Parathyroid adenoma (tissue), 2 donors: ENCODE results near the gene GALNT9.

Experiments used
- H2AFZ ChIP-seq: fragments of 300-600 bp; sonication (generic); one replicate; pipeline ENCODE4 v1.7.0; 2017; ENCODE audit warnings: antibody characterized with exemption, mild to moderate bottlenecking
- H3K27ac ChIP-seq: fragments of 300-600 bp; sonication (generic); one replicate; pipeline ENCODE4 v1.7.0; 2017
- H3K27me3 ChIP-seq: fragments of 300-600 bp; sonication (generic); one replicate; pipeline ENCODE4 v1.7.0; 2017; ENCODE audit warnings: low read length; ENCODE audit not compliant: control insufficient read depth, insufficient read depth
- H3K36me3 ChIP-seq: fragments of 300-600 bp; sonication (generic); one replicate; pipeline ENCODE4 v1.7.0; 2017; ENCODE audit warnings: low read length; ENCODE audit not compliant: control insufficient read depth, insufficient read depth
- H3K4me1 ChIP-seq: fragments of 300-600 bp; sonication (generic); one replicate; pipeline ENCODE4 v1.7.0; 2017; ENCODE audit warnings: control low read depth
- H3K4me2 ChIP-seq: fragments of 300-600 bp; sonication (generic); one replicate; pipeline ENCODE4 v1.7.0; 2017; ENCODE audit warnings: low read length
- H3K4me3 ChIP-seq: fragments of 300-600 bp; sonication (generic); one replicate; pipeline ENCODE4 v1.7.0; 2017; ENCODE audit warnings: low read depth, low read length
- H3K79me2 ChIP-seq: fragments of 300-600 bp; sonication (generic); one replicate; pipeline ENCODE4 v1.7.0; 2017; ENCODE audit warnings: control low read depth
- H3K9ac ChIP-seq: fragments of 300-600 bp; sonication (generic); one replicate; pipeline ENCODE4 v1.7.0; 2017; ENCODE audit warnings: mild to moderate bottlenecking
- H3K9me3 ChIP-seq: fragments of 300-600 bp; sonication (generic); one replicate; pipeline ENCODE4 v1.7.0; 2017; ENCODE audit warnings: low read length; ENCODE audit not compliant: control insufficient read depth
- CTCF ChIP-seq: fragments of 300-600 bp; sonication (generic); IDR thresholded peaks from one replicate; pipeline ENCODE4 v1.7.0; 2017; ENCODE audit warnings: antibody characterized with exemption, mild to moderate bottlenecking
- donor health status: primary hyperparathyroidism.

Gene GALNT9

GRCh38 chr12:132291402-132292175 is 37.8 kb downstream of the GALNT9 start:
- H3K36me3 ChIP-seq: no peaks in the 10 kb centered on the region
- no peak for TF ChIP-seq CTCF
- peaks cover 7% of the 10 kb centered on the region for H3K4me1 ChIP-seq
- no peak overlapping the region for H3K4me3 ChIP-seq
- no peak overlapping the region for H3K9ac ChIP-seq
- no peaks in the 10 kb centered on the region for H3K9me3 ChIP-seq
- no peak overlapping the region for H3K27ac ChIP-seq
- no peak overlapping the region for H2AFZ ChIP-seq
- no peaks in the 10 kb centered on the region for H3K79me2 ChIP-seq
- no peaks in the 10 kb centered on the region for H3K27me3 ChIP-seq
- no peak overlapping the region for H3K4me2 ChIP-seq

- no peaks in the 10 kb centered on the region for H3K36me3 ChIP-seq
- H3K4me1 ChIP-seq: peaks cover 5% of the 10 kb centered on the region
- H2AFZ ChIP-seq: no peak overlapping the region
- H3K4me3 ChIP-seq: no peak overlapping the region
- no peaks in the 10 kb centered on the region for H3K27me3 ChIP-seq
- no peak for TF ChIP-seq CTCF
- no peaks in the 10 kb centered on the region for H3K9me3 ChIP-seq
- H3K27ac ChIP-seq: no peak overlapping the region
- no peaks in the 10 kb centered on the region for H3K79me2 ChIP-seq
- no peak overlapping the region for H3K9ac ChIP-seq
- H3K4me2 ChIP-seq: no peak overlapping the region
Measured at GRCh38 chr12:132290203-132290540, 39.2 kb downstream of the GALNT9 start.

- no peaks in the 10 kb centered on the region for H3K79me2 ChIP-seq
- H3K4me1 ChIP-seq: peaks cover 2% of the 10 kb centered on the region
- no peak overlapping the region for H2AFZ ChIP-seq
- no peaks in the 10 kb centered on the region for H3K27me3 ChIP-seq
- no peak for TF ChIP-seq CTCF
- no peaks in the 10 kb centered on the region for H3K36me3 ChIP-seq
- H3K27ac ChIP-seq: no peak overlapping the region
- no peaks in the 10 kb centered on the region for H3K9me3 ChIP-seq
- H3K9ac ChIP-seq: no peak overlapping the region
- no peak overlapping the region for H3K4me3 ChIP-seq
- no peak overlapping the region for H3K4me2 ChIP-seq
Measured at GRCh38 chr12:132289356-132290202, 39.8 kb downstream of the GALNT9 start.

GRCh38 chr12:132288516-132289215 is 40.7 kb downstream of the GALNT9 start:
- Histone ChIP-seq H3K4me3 (no peak overlapping the region), H3K4me2 (no peak overlapping the region), H3K4me1 (peaks cover 9% of the 10 kb centered on the region), H3K27ac (no peak overlapping the region), H3K9ac (no peak overlapping the region), H3K9me3 (no peaks in the 10 kb centered on the region), H3K36me3 (no peaks in the 10 kb centered on the region), H3K27me3 (no peaks in the 10 kb centered on the region), H3K79me2 (no peaks in the 10 kb centered on the region), H2AFZ (no peak overlapping the region)
- no peak for TF ChIP-seq CTCF
